ENCODE data around the gene GNE. TPM values are rescaled to one million over a fixed set of nuclear protein-coding genes. Genes with fewer than 3 reads are reported as not detected.

Gene GNE
- total and polyA plus RNA-seq, 2 of the 8 experiments (the other 6 are each of a cell fraction or from before 2014, with no cell fraction given) = 5.1 to 11.1 TPM

DNA sequence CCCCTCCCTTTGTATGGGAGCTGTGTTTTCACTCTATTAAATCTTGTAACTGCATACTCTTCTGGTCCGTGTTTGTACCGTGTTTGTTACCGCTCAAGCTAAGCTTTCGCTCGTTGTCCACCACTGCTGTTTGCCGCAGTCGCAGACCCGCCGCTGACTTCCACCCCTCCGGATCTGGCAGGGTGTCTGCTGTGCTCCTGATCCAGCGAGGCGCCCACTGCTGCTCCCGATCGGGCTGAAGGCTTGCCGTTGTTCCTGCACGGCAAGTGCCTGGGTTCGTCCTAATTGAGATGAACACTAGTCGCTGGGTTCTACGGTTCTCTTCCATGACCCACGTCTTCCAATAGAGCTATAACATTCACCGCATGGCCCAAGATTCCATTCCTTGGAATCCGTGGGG lies 6.6 kb upstream of the GNE start:
- H4K91ac ChIP-seq (replicated peaks; ENCODE audit: insufficient read length, low read length) = no peak overlapping the region
- no peak overlapping the region for H3K23ac ChIP-seq (ENCODE audit: insufficient read length)
- no peak overlapping the region for H3K4ac ChIP-seq (replicated peaks; ENCODE audit: insufficient read length, low read depth, low read length)
- H3K14ac ChIP-seq (ENCODE audit: insufficient read length) = no peak overlapping the region
- H4K8ac ChIP-seq (ENCODE audit: extremely low read depth, insufficient read depth, low read length) = no peak overlapping the region
- H3K9me3 ChIP-seq (ENCODE audit: insufficient read depth in 2 of 2, low read depth in 1 of 2, low read length in 1 of 2) = no peaks in the 10 kb centered on the region
- H3K36me3 ChIP-seq (ENCODE audit: control insufficient read depth in 2 of 4, insufficient read depth in 4 of 4, low read length in 3 of 4) = no peaks in the 10 kb centered on the region
- no peaks in the 10 kb centered on the region for H3K23me2 ChIP-seq (ENCODE audit: low read depth, low read length)
- no peak overlapping the region for H3K56ac ChIP-seq (replicated peaks; ENCODE audit: insufficient read length, low read depth, low read length)
- H2BK120ac ChIP-seq (replicated peaks; ENCODE audit: low read depth, low read length) = no peak overlapping the region
- 92% methylated on average over 22 of the region's 22 CpGs; no CpG with 5 or more reads in 1 of the 2 experiments for WGBS, 2 experiments (ENCODE audit: extremely low coverage in 1 of 2, insufficient coverage in 1 of 2, insufficient read length in 1 of 2, insufficient replicate concordance in 2 of 2, low coverage in 1 of 2, low lambda C conversion rate in 2 of 2, missing lambda C conversion rate in 1 of 2)
- H3K4me3 ChIP-seq (ENCODE audit: extremely low read depth in 1 of 4, insufficient read depth in 2 of 4, low read depth in 3 of 4, low read length in 4 of 4) = no peak overlapping the region
- DNase-seq (ENCODE audit: low read depth in 1 of 2, low spot score in 2 of 2) (no peak), FAIRE-seq (no peak)
- no peak overlapping the region for H2BK20ac ChIP-seq (ENCODE audit: low read length)
- no peak overlapping the region for H2BK15ac ChIP-seq (ENCODE audit: low read length)
- no peaks in the 10 kb centered on the region for H3K79me2 ChIP-seq (ENCODE audit: control insufficient read depth in 1 of 2, insufficient read depth in 2 of 2, low read length in 2 of 2)
- H4K5ac ChIP-seq (ENCODE audit: insufficient read length, low read depth, low read length) = no peak overlapping the region
- POLR2A ChIA-PET (ENCODE audit: partially characterized antibody) = no interaction called here
- no peak overlapping the region for H2BK5ac ChIP-seq (ENCODE audit: low read depth, low read length)
- no peaks in the 10 kb centered on the region for H3K4me1 ChIP-seq (replicated peaks in 1 of 4; ENCODE audit: control insufficient read depth in 3 of 4, insufficient read depth in 4 of 4, low read length in 3 of 4)
- H3K18ac ChIP-seq (ENCODE audit: extremely low read depth, low read length) = no peak overlapping the region
- CTCF ChIA-PET (ENCODE audit: partially characterized antibody) = interaction anchor here (1.0 to 1.2 kb wide), 2 partner anchors 10 to 64 kb away, joined by 3 to 5 read pairs; no protein-coding TSS in a partner anchor
- no peak overlapping the region for H3K4me2 ChIP-seq (ENCODE audit: insufficient read depth in 1 of 2, low read depth in 2 of 2, low read length in 2 of 2)
- no peak overlapping the region for H2AK5ac ChIP-seq (ENCODE audit: low read depth, low read length)
- H3K27ac ChIP-seq (ENCODE audit: low read depth, low read length) = no peak overlapping the region
- no peak overlapping the region; the same call in 1 of the 2 replicates for H2AFZ ChIP-seq (ENCODE audit: low read length)
- H2BK12ac ChIP-seq (ENCODE audit: low read depth, low read length) = no peak overlapping the region
- H4K20me1 ChIP-seq (replicated peaks in 1 of 2; ENCODE audit: control insufficient read depth in 1 of 2, insufficient read depth in 2 of 2, low read length in 2 of 2) = no peaks in the 10 kb centered on the region
- H3K27me3 ChIP-seq (replicated peaks in 1 of 4; ENCODE audit: control insufficient read depth in 3 of 4, extremely low read depth in 1 of 4, insufficient read depth in 3 of 4, low read length in 3 of 4) = no peaks in the 10 kb centered on the region
- no peaks in the 10 kb centered on the region for H3K79me1 ChIP-seq (ENCODE audit: low read depth, low read length)
- no peak overlapping the region for H3K9ac ChIP-seq (replicated peaks in 1 of 4; ENCODE audit: extremely low read depth in 1 of 4, low read depth in 3 of 4, low read length in 3 of 4)
- TF ChIP-seq, protein P1, sequence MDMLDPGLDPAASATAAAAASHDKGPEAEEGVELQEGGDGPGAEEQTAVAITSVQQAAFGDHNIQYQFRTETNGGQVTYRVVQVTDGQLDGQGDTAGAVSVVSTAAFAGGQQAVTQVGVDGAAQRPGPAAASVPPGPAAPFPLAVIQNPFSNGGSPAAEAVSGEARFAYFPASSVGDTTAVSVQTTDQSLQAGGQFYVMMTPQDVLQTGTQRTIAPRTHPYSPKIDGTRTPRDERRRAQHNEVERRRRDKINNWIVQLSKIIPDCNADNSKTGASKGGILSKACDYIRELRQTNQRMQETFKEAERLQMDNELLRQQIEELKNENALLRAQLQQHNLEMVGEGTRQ (IDR thresholded peaks at IDR 0.05; ENCODE audit: low read length) = no peak
- TF ChIP-seq CBX8 (IDR thresholded peaks at IDR 0.05; ENCODE audit: borderline replicate concordance, low read depth, low read length) (no peak), SIN3A (conservative IDR thresholded peaks at IDR 0.05 in 1 of 2, IDR thresholded peaks at IDR 0.05 in 1 of 2; ENCODE audit: low read depth in 1 of 2, low read length in 2 of 2) (no peak), SP2 (IDR thresholded peaks at IDR 0.05; ENCODE audit: low read length) (no peak), HDAC6 (IDR thresholded peaks at IDR 0.05; ENCODE audit: low read depth, low read length) (no peak), SUZ12 (IDR thresholded peaks at IDR 0.05; ENCODE audit: low read length) (no peak), CBX5 (IDR thresholded peaks at IDR 0.05; ENCODE audit: low read depth, low read length) (no peak), TEAD4 (IDR thresholded peaks at IDR 0.05; ENCODE audit: low read depth, low read length) (no peak)
- TF ChIP-seq, protein P2, sequence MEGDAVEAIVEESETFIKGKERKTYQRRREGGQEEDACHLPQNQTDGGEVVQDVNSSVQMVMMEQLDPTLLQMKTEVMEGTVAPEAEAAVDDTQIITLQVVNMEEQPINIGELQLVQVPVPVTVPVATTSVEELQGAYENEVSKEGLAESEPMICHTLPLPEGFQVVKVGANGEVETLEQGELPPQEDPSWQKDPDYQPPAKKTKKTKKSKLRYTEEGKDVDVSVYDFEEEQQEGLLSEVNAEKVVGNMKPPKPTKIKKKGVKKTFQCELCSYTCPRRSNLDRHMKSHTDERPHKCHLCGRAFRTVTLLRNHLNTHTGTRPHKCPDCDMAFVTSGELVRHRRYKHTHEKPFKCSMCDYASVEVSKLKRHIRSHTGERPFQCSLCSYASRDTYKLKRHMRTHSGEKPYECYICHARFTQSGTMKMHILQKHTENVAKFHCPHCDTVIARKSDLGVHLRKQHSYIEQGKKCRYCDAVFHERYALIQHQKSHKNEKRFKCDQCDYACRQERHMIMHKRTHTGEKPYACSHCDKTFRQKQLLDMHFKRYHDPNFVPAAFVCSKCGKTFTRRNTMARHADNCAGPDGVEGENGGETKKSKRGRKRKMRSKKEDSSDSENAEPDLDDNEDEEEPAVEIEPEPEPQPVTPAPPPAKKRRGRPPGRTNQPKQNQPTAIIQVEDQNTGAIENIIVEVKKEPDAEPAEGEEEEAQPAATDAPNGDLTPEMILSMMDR (IDR thresholded peaks at IDR 0.05; ENCODE audit: control extremely low read depth in 1 of 3, insufficient read depth in 1 of 3, low read depth in 1 of 3, low read length in 3 of 3) = no peak
- TF ChIP-seq, protein P3, sequence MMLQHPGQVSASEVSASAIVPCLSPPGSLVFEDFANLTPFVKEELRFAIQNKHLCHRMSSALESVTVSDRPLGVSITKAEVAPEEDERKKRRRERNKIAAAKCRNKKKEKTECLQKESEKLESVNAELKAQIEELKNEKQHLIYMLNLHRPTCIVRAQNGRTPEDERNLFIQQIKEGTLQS (IDR thresholded peaks at IDR 0.05; ENCODE audit: insufficient read depth, low read depth, low read length) = no peak

All from H1 (cell line).